Tibial nerve (tissue), 3 donors: ENCODE measurements around the gene FBXW11.

Experiments used
- POLR2A ChIP-seq, 2 donors: fragments of 450-650 bp; IDR thresholded peaks; one replicate each; pipeline ENCODE4 v1.6.1; 2017; ENCODE audit warnings: antibody characterized with exemption in 2 of 2, mild to moderate bottlenecking in 2 of 2, moderate library complexity in 2 of 2
- TF ChIP-seq, protein P1 (sequence below), 5 experiments: fragments of 200-600 bp in 3 of 5; fragments of 450-650 bp in 2 of 5; sonication (generic) in 3 of 5; IDR thresholded peaks; one replicate each; pipeline ENCODE4 v1.5.1; 2016 to 2019; ENCODE audit warnings: antibody characterized with exemption in 5 of 5, mild to moderate bottlenecking in 3 of 5, moderate library complexity in 2 of 5

DNA sequence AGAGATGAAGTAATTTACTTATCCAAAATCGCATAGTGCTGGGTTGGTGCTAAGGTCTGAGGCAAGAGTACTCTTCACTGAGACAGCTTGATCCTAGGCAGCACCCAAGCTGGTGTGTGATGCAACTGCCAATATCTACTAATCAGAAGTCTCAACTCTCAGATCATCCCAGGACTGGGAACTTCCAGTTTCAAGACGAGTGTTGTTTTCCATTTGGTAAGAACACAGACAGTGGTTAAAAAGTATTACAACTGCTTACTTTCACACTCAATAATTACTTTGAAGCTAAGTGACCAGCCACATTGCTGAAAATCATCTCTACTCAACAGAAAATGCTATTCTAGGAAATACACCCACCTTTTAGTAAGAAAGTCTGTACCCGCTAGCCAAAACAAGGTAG, 45.3 kb downstream of the FBXW11 start:
- TF ChIP-seq, protein P1, sequence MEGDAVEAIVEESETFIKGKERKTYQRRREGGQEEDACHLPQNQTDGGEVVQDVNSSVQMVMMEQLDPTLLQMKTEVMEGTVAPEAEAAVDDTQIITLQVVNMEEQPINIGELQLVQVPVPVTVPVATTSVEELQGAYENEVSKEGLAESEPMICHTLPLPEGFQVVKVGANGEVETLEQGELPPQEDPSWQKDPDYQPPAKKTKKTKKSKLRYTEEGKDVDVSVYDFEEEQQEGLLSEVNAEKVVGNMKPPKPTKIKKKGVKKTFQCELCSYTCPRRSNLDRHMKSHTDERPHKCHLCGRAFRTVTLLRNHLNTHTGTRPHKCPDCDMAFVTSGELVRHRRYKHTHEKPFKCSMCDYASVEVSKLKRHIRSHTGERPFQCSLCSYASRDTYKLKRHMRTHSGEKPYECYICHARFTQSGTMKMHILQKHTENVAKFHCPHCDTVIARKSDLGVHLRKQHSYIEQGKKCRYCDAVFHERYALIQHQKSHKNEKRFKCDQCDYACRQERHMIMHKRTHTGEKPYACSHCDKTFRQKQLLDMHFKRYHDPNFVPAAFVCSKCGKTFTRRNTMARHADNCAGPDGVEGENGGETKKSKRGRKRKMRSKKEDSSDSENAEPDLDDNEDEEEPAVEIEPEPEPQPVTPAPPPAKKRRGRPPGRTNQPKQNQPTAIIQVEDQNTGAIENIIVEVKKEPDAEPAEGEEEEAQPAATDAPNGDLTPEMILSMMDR (IDR thresholded peaks at IDR 0.05) = no peak
- TF ChIP-seq POLR2A (IDR thresholded peaks at IDR 0.05) = no peak
